Retinal pigment epithelial cell (primary cell): ENCODE measurements around the gene ARMC9.

Experiments
- DNase-seq: peaks from one replicate; pipeline ENCODE4 v3.0.0-alpha.2; 2010; ENCODE audit warnings: low read depth
- H3K4me3 ChIP-seq: 2 replicates; pipeline ENCODE4 v1.5.1; 2011; ENCODE audit warnings: mild to moderate bottlenecking, low read length, control low read depth, moderate library complexity
- TF ChIP-seq, protein P1 (sequence below): conservative IDR thresholded peaks from 2 replicates; pipeline ENCODE4 v1.5.1; 2011; ENCODE audit warnings: low read depth, low read length, control low read depth, inconsistent platforms

The ARMC9 gene

DNA sequence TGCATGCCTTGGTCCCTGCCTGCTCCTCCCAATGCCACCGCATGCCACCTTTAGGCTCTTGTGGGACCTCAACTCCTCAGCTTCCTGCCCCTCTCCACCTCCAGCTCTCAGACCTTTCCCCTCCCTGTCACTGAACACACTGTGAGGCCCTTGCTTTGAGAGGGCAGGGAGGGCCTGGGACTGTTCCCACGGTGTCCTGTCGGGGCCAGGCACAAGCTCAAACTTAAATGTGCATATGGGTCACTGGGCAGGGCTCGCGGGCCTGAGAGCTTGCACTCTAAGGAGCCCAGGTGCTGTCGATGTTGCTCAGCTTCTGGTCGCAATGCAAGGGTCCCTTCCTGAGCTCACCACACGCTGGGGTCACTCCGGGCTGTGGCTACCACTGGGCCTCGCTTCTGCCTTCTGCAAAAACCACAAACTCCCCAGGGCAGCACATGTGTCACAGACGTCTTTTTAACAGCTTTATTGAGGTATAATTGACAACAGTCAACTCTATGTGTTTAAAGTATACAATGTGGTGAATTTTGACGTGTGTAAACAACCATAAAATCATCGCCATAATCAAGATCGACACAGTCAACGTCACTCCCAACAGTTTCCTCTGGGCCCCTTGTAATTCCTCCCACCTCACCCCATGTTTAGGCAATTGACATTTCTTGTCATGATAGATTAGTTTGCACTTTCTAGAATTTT lies 185.1 kb downstream of the ARMC9 start:
- no peak for DNase-seq
- H3K4me3 ChIP-seq: no peak overlapping the region
- TF ChIP-seq, protein P1, sequence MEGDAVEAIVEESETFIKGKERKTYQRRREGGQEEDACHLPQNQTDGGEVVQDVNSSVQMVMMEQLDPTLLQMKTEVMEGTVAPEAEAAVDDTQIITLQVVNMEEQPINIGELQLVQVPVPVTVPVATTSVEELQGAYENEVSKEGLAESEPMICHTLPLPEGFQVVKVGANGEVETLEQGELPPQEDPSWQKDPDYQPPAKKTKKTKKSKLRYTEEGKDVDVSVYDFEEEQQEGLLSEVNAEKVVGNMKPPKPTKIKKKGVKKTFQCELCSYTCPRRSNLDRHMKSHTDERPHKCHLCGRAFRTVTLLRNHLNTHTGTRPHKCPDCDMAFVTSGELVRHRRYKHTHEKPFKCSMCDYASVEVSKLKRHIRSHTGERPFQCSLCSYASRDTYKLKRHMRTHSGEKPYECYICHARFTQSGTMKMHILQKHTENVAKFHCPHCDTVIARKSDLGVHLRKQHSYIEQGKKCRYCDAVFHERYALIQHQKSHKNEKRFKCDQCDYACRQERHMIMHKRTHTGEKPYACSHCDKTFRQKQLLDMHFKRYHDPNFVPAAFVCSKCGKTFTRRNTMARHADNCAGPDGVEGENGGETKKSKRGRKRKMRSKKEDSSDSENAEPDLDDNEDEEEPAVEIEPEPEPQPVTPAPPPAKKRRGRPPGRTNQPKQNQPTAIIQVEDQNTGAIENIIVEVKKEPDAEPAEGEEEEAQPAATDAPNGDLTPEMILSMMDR: no peak

DNA sequence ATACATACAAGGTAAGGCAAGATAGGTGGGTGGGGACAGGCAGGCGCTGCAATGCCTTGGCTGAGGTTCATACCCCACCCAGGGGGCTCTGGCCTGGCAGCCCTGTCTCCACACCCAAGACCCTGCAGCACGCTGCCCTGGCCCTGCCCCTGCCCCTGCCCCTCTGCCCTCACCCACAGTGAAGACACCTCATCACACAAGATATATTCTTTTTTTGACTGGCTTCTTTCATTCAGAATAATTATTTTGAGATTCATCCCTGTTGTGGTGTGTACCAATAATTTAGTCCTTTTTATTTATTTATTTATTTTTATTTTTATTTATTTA lies 185.6 kb downstream of the ARMC9 start:
- no peak for DNase-seq
- TF ChIP-seq, protein P1: no peak
- H3K4me3 ChIP-seq: no peak overlapping the region

DNA sequence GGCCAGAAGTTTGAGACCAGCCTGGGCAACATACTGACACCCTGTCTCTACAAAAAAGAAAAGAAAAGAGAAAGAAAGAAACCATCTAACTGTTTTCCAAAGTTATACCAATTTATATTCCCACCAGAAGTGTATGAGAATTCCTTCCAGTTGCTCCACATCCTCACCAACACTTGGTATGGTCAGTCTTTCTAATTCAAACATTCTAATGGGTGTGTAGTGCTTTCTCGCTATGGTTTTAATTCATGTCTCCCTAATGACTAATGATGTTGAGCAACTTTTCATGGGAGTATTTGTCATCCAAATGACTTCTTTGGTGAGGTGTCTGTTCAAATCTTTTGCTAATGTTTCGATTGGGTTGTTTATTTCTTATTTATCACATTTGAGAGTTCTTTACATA lies 186.5 kb downstream of the ARMC9 start:
- no peak overlapping the region for H3K4me3 ChIP-seq
- TF ChIP-seq, protein P1: no peak
- DNase-seq: no peak

DNA sequence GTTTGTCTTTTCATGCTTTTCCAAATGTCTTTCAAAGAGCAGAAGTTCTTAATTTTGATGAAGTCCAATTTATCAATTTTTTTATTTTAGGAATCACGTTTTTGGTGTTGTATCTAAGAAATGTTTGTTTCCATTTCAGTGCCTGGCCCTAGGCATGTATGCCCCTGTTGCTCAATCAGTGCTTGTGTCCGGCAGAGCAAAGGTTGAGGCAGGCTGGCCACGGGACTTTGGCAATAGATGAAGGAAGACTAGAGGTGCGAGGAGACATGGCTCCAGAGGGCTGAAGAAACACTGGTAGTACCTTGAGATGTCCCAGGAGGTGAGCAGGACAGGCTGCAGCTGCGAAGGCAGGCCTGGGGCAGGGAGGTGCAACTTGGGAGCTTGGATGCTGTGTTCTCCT lies 187.0 kb downstream of the ARMC9 start:
- no peak overlapping the region for H3K4me3 ChIP-seq
- TF ChIP-seq, protein P1: no peak
- DNase-seq: no peak

DNA sequence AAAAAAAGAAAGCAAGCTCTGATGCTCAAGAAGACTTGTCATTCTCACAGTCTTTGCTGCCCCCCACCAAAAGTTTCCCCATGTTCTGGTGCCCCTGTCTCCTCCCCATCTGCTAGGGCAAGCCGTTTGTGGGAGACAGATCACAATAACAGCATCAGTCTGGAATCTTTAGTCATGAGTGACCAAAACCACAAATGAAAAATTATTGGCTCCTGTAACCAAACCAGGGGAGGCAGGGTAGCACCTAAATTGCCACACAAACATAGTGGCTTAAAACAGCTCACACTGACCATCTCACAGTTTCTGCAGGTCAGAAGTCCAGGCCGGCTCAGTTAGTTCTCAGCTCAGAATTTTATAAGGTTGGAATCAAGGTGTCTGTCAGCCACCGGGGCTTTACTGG lies 188.0 kb downstream of the ARMC9 start:
- TF ChIP-seq, protein P1: no peak
- no peak overlapping the region for H3K4me3 ChIP-seq
- DNase-seq: no peak

DNA sequence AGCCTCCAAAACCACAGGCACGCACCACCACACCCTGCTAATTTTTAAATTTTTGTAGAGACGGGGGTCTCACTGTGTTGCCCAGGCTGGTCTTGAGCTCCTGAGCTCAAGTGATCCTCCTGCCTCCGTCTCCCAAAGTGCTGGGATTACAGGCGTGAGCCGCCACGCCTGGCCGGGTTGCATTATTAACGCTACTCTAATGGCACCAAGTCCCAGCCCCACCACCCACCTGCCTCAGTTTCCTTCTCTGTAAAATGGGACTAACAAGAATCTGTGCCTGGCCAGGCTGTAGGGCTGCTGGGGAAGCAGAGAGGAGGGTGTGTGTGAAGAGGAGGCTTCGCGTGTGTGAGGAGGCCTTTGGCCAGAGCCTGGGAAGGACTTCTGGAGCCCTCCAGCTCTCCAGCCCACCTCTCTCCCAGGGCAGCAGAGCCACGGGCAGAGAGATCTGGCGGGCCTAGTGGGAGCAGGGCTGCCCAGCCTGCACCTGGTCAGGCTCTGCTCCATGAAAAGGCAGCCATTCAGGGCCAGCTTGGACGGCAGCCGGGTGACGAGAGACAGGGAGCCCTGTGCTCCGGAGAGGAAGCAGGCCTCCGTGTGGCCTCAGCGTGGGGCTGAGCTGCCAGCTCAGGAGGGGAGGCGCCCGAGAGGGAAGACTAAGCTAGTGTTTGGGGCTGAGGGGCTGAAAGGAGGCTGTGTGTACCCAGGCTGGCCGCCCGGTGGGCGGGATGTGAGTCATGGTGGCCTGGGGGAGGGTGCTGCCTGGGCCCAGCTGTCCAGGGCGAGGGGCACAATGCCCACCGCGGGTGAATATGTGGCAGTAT lies 189.7 kb downstream of the ARMC9 start:
- no peak for DNase-seq
- H3K4me3 ChIP-seq: no peak overlapping the region
- TF ChIP-seq, protein P1: no peak
